Progenitor cell of endocrine pancreas (in vitro differentiated cells): ENCODE data around the gene TTC24. TPM values are rescaled to one million over a fixed set of nuclear protein-coding genes. Genes with fewer than 3 reads are reported as not detected.

Experiments used
- DNase-seq: peaks from one replicate; pipeline ENCODE4 v3.0.0; 2021; ENCODE audit warnings: low spot score; ENCODE audit not compliant: unreplicated experiment
- H3K27ac Mint-ChIP-seq: 2 replicates; pipeline ENCODE4 v1.8.0; 2021; ENCODE audit warnings: mild to moderate bottlenecking, moderate library complexity, mixed read lengths
- H3K27me3 Mint-ChIP-seq: 2 replicates; pipeline ENCODE4 v1.8.0; 2021; ENCODE audit warnings: mixed read lengths
- H3K36me3 Mint-ChIP-seq: 2 replicates; pipeline ENCODE4 v1.8.0; 2022; ENCODE audit warnings: mixed read lengths; ENCODE audit not compliant: insufficient read depth
- H3K4me1 Mint-ChIP-seq: 2 replicates; pipeline ENCODE4 v1.8.0; 2021; ENCODE audit warnings: low read depth, mixed read lengths
- H3K4me3 Mint-ChIP-seq: 2 replicates; pipeline ENCODE4 v1.8.0; 2021; ENCODE audit warnings: low read depth, mild to moderate bottlenecking, moderate library complexity, mixed read lengths
- H3K9me3 Mint-ChIP-seq: 2 replicates; pipeline ENCODE4 v1.8.0; 2021; ENCODE audit warnings: low read depth, mixed read lengths
- total RNA-seq: library from RNA; stranded (reverse); gene quantifications from 2 replicates; pipeline ENCODE4 v1.2.1, GENCODE V29; 2021
- TF ChIP-seq, protein P1 (sequence below): fragments of 200-600 bp; sonication (generic); IDR thresholded peaks from one replicate; pipeline ENCODE4 v1.5.0; 2021; ENCODE audit warnings: antibody characterized with exemption, mild to moderate bottlenecking; ENCODE audit not compliant: unreplicated experiment

TTC24 gene
- total RNA-seq, 1 donor from 2014 or later = not detected

DNA sequence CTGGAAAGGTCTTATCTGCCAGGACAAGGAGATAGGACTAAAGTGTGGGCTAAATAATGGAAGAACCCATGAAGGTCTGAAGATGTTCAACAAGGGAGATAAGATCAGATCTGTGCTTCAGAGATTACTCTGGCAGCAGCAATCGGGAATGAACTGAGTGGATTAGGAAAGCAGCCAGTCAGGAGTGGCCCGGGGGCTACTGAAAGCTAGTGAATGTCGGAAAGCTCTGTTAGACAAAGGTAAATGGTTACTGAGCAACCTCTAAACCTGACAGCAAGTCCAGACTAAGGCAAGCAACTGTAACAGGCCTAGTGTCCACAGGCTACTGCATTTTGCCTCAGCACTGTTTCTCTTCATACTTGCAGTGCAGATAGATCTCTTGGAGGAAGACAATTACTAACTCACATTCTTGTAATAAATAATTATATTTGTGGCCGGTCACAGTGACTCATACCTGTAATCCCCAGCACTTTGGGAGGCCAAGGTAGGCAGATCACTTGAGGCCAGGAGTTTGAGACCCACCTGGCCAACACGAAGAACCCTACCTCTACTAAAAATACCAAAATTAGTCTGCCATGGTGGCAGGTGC is 19.6 kb upstream of the TTC24 start:
- TF ChIP-seq, protein P1, sequence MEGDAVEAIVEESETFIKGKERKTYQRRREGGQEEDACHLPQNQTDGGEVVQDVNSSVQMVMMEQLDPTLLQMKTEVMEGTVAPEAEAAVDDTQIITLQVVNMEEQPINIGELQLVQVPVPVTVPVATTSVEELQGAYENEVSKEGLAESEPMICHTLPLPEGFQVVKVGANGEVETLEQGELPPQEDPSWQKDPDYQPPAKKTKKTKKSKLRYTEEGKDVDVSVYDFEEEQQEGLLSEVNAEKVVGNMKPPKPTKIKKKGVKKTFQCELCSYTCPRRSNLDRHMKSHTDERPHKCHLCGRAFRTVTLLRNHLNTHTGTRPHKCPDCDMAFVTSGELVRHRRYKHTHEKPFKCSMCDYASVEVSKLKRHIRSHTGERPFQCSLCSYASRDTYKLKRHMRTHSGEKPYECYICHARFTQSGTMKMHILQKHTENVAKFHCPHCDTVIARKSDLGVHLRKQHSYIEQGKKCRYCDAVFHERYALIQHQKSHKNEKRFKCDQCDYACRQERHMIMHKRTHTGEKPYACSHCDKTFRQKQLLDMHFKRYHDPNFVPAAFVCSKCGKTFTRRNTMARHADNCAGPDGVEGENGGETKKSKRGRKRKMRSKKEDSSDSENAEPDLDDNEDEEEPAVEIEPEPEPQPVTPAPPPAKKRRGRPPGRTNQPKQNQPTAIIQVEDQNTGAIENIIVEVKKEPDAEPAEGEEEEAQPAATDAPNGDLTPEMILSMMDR = no peak
- no peaks in the 10 kb centered on the region for H3K4me1 Mint-ChIP-seq
- H3K36me3 Mint-ChIP-seq = peaks cover 4% of the 10 kb centered on the region
- no peak overlapping the region for H3K27ac Mint-ChIP-seq
- H3K4me3 Mint-ChIP-seq = no peak overlapping the region
- H3K27me3 Mint-ChIP-seq = no peaks in the 10 kb centered on the region
- no peaks in the 10 kb centered on the region for H3K9me3 Mint-ChIP-seq
- no peak for DNase-seq

GRCh38 chr1:156560585-156561163 is 18.8 kb upstream of the TTC24 start:
- Mint-ChIP-seq H3K36me3 (peaks cover 4% of the 10 kb centered on the region), H3K4me3 (no peak overlapping the region), H3K27ac (no peak overlapping the region), H3K4me1 (no peaks in the 10 kb centered on the region), H3K27me3 (no peaks in the 10 kb centered on the region), H3K9me3 (no peaks in the 10 kb centered on the region)
- DNase-seq = no peak
- TF ChIP-seq, protein P1 = no peak

- TF ChIP-seq, protein P1 = no peak
- Mint-ChIP-seq H3K27me3 (no peaks in the 10 kb centered on the region), H3K4me1 (no peaks in the 10 kb centered on the region), H3K4me3 (no peak overlapping the region), H3K36me3 (peaks cover 9% of the 10 kb centered on the region), H3K27ac (no peak overlapping the region), H3K9me3 (no peaks in the 10 kb centered on the region)
- no peak for DNase-seq
These were observed 14.0 kb upstream of the TTC24 start for GRCh38 chr1:156565519-156565918.

DNA sequence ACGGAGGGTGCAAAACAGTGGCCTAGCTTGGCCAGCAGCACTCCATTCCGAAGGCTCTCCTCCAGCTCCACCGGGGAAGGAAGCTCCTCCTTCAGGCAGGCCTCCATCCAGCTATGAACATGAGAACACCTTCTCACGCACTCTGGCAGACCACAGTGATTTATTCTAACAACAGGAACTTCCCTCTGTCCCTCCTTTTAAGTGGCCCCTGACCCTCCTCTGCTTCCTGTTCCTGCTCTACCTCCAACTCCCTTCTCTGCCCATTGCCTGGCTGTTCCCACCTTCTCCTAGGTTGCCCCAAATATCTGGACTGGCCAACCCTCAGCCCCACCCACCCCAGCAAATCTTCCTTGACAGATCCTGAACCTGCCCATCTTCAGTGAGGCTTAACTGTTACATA is 13.1 kb upstream of the TTC24 start:
- TF ChIP-seq, protein P1 = no peak
- Mint-ChIP-seq H3K9me3 (no peaks in the 10 kb centered on the region), H3K27me3 (no peaks in the 10 kb centered on the region), H3K36me3 (peaks cover 9% of the 10 kb centered on the region), H3K4me3 (no peak overlapping the region), H3K4me1 (peaks cover 8% of the 10 kb centered on the region), H3K27ac (no peak overlapping the region)
- DNase-seq = no peak

GRCh38 chr1:156571261-156571852 is 8.2 kb upstream of the TTC24 start:
- Mint-ChIP-seq H3K36me3 (peaks cover 8% of the 10 kb centered on the region), H3K27me3 (peaks cover 16% of the 10 kb centered on the region), H3K27ac (peak overlapping the region; percentile 90), H3K4me1 (peaks cover 17% of the 10 kb centered on the region), H3K4me3 (peak overlapping the region; percentile 94), H3K9me3 (no peaks in the 10 kb centered on the region)
- TF ChIP-seq, protein P1 = no peak
- DNase-seq = no peak
